C4-2B (cell line): ENCODE results near the gene RPL10.
A peak's percentile ranks its signal among the peaks of the same experiment; 100 is the strongest.

Experiments
- CTCF ChIP-seq: fragments of 450-650 bp; conservative IDR thresholded peaks from 2 replicates; pipeline ENCODE4 v1.5.1; 2017; ENCODE audit warnings: mild to moderate bottlenecking
- ZFX ChIP-seq: fragments of 450-650 bp; IDR thresholded peaks from 2 replicates; pipeline ENCODE4 v1.6.1; 2017

DNA sequence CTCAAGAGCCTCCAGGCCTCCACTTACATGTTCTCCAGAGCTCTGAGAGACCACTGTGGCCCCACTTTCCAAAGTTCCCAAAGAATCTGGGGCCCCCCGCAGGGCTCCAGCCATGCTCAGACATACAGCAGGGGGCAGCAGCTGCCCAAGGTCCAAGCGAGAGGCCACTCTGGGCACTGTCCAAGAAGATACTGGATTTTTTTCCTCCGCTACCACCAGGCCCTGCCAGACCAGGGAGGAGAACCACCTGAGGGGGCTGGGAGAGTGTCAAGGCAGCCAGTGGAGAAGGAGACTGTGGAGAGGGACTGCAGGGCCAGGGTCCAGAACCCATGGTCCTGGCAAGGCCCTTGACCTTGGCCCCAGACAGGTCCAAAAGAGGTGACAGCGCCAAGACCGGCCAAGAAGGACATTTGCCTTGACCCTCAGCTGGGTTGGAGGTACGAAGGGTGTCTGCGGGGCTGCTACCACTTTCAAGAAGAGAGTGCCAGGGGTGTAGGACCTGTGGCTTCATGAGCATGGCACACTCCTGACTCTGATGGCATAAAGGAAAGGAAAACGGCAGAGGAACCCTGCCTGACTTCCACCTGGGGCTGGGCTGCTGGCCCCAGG, 13.8 kb upstream of the RPL10 start:
- TF ChIP-seq CTCF = peak; percentile 19
- no peak for TF ChIP-seq ZFX
